GM12878 (cell line): ENCODE measurements around the gene HTR6. TPM values are rescaled to one million over a fixed set of nuclear protein-coding genes. Genes with fewer than 3 reads are reported as not detected.

Experiments
- ATAC-seq: fragments of 200-7000 bp; cut with Tn5 transposase; 3 replicates; pipeline ENCODE4 v1.9.1; 2020; ENCODE audit warnings: mild to moderate bottlenecking, moderate library complexity
- BruUV-seq: library from RNA; stranded (reverse); fragments of 400-500 nt; replicated peaks from 2 replicates; lab custom pipeline; 2021; lab: Mats Ljungman, UMichigan
- CTCF ChIA-PET: fragments of 300-600 bp; sonication (Branson Sonifier 250); formaldehyde crosslinking; extraction: SDS; loops from one replicate; lab custom pipeline; 2021; ENCODE audit warnings: inconsistent platforms; lab: Yijun Ruan, JAX
- POLR2A ChIA-PET: fragments of 350-600 bp; formaldehyde crosslinking; extraction: SDS; loops from one replicate; lab custom pipeline; 2021; ENCODE audit warnings: inconsistent platforms; lab: Charles Lee
- RAD21 ChIA-PET: fragments of 300-600 bp; sonication (Branson Sonifier 250); formaldehyde crosslinking; loops from one replicate; lab custom pipeline; 2023; ENCODE audit warnings: antibody characterized with exemption; ENCODE audit not compliant: unreplicated experiment; lab: Charles Lee
- SMC1A ChIA-PET: fragments of 300-600 bp; sonication (Branson Sonifier 250); formaldehyde crosslinking; loops from one replicate; lab custom pipeline; 2023; ENCODE audit not compliant: unreplicated experiment, uncharacterized antibody; lab: Charles Lee
- DNase-seq: peaks from one replicate; pipeline ENCODE4 v3.0.0-alpha.2; 2011; ENCODE audit warnings: low read depth, low spot score
- FAIRE-seq: peaks from 3 replicates; lab custom pipeline; 2011; peaks lifted over from hg19 to GRCh38; lab: Jason Lieb, UNC
- H2AFZ ChIP-seq: 2 replicates; pipeline ENCODE4 v1.6.0; 2011; ENCODE audit warnings: low read depth, low read length, control low read depth; ENCODE audit not compliant: control insufficient read depth
- H3K27ac ChIP-seq: 2 replicates; pipeline ENCODE4 v1.5.1; 2011; ENCODE audit warnings: control low read depth; ENCODE audit not compliant: control insufficient read depth, insufficient read depth
- H3K27me3 ChIP-seq, 2 experiments: replicated peaks in 1 of 2; 2 replicates each; pipeline versions ENCODE4 v1.6.0 to v1.6.1; 2011; ENCODE audit warnings: low read length in 1 of 2; ENCODE audit not compliant: control insufficient read depth in 2 of 2, insufficient read depth in 2 of 2
- H3K36me3 ChIP-seq, 2 experiments: 2 replicates each; pipeline ENCODE4 v1.5.1; 2011; ENCODE audit warnings: low read length in 1 of 2; ENCODE audit not compliant: control insufficient read depth in 2 of 2, insufficient read depth in 2 of 2
- H3K4me1 ChIP-seq: 2 replicates; pipeline ENCODE4 v1.6.1; 2011; ENCODE audit warnings: mild to moderate bottlenecking, low read length, moderate library complexity, mixed read lengths; ENCODE audit not compliant: control insufficient read depth, insufficient read depth
- H3K4me2 ChIP-seq: 2 replicates; pipeline ENCODE4 v1.6.0; 2011; ENCODE audit warnings: control low read depth; ENCODE audit not compliant: control insufficient read depth, insufficient read depth
- H3K4me3 ChIP-seq: fragments of 200-600 bp; sonication (generic); 2 replicates; pipeline ENCODE4 v1.5.1; 2016
- H3K79me2 ChIP-seq: 2 replicates; pipeline ENCODE4 v1.6.0; 2011; ENCODE audit warnings: low read length; ENCODE audit not compliant: control insufficient read depth, insufficient read depth
- H3K9ac ChIP-seq: 2 replicates; pipeline ENCODE4 v1.8.0; 2011; ENCODE audit warnings: low read length, control low read depth, mixed read lengths; ENCODE audit not compliant: control insufficient read depth, insufficient read depth
- H3K9me3 ChIP-seq: replicated peaks from 3 replicates; pipeline ENCODE4 v1.5.1; 2011; ENCODE audit warnings: mild to moderate bottlenecking, low read length; ENCODE audit not compliant: control insufficient read depth, insufficient read depth
- H4K20me1 ChIP-seq: 2 replicates; pipeline ENCODE4 v1.6.0; 2011; ENCODE audit not compliant: control insufficient read depth, insufficient read depth
- RCOR1 ChIP-seq: conservative IDR thresholded peaks from 2 replicates; pipeline ENCODE4 v1.6.1; 2012; ENCODE audit warnings: low read depth, low read length, improper control_type of control experiment
- SUZ12 ChIP-seq: fragments of 200-600 bp; sonication (generic); IDR thresholded peaks from one replicate; pipeline ENCODE4 v1.6.1; 2018; ENCODE audit warnings: antibody characterized with exemption, mild to moderate bottlenecking; ENCODE audit not compliant: unreplicated experiment
- WGBS: methylation state at CpG from one replicate; pipeline ENCODE4 v1.1.6; 2016; ENCODE audit warnings: low lambda C conversion rate; ENCODE audit not compliant: insufficient replicate concordance, insufficient coverage; ENCODE audit errors: missing lambda C conversion rate; 5-methylcytosine and 5-hydroxymethylcytosine counted together
- in situ Hi-C: fragments of 300-500 bp; cut with MboI; formaldehyde crosslinking; loops from 9 replicates; pipeline ENCODE4 v1.14.3; 2018; ENCODE audit warnings: mixed read lengths
- intact Hi-C: fragments of 100-400 bp; cut with micrococcal nuclease; formaldehyde crosslinking; loops from one replicate; pipeline ENCODE4 v1.14.2; 2022; ENCODE audit not compliant: unreplicated experiment
- polyA plus RNA-seq, 11 experiments: library from polyadenylated mRNA; depleted of rRNA in 4 of 11; unstranded in 6 of 11; stranded (reverse) in 5 of 11; fragments of >200 nt; fragmentation: Nextera tagmentation in 4 of 11; fragmentation: Illumina TruSeq in 1 of 11; extraction: Ambion mirVana in 4 of 11; extraction: Trizol in 1 of 11; gene quantifications; 1 replicate in 1 of 11; 2 replicates in 10 of 11; pipeline versions ENCODE4 v1.2.1 to v1.2.3, GENCODE V29; 2011 to 2016; ENCODE audit warnings: inconsistent platforms in 2 of 11, missing spikeins in 2 of 11, low read depth in 1 of 11
- total RNA-seq, 4 experiments: library from RNA; depleted of rRNA in 3 of 4; stranded (reverse); fragments of >200 nt in 3 of 4; fragmentation: Illumina TruSeq in 1 of 4; extraction: Trizol in 1 of 4; gene quantifications; 2 replicates each; pipeline versions ENCODE4 v1.2.1 to v1.2.3, GENCODE V29; 2013 to 2021
- TF ChIP-seq, protein P1 (sequence below): fragments of 450-650 bp; IDR thresholded peaks from 2 replicates; pipeline ENCODE4 v1.6.1; 2014; ENCODE audit warnings: mild to moderate bottlenecking
- TF ChIP-seq, protein P2 (sequence below): fragments of 450-650 bp; formaldehyde crosslinking; IDR thresholded peaks from 2 replicates; pipeline ENCODE4 v1.4.0; 2020; ENCODE audit warnings: mild to moderate bottlenecking, moderate library complexity

The HTR6 gene
- total and polyA plus RNA-seq, 10 of the 15 experiments (the other 5 are each of a cell fraction or from before 2014, with no cell fraction given), result 0.03 to 5.3 (median 1.7) TPM; not detected in 2

DNA sequence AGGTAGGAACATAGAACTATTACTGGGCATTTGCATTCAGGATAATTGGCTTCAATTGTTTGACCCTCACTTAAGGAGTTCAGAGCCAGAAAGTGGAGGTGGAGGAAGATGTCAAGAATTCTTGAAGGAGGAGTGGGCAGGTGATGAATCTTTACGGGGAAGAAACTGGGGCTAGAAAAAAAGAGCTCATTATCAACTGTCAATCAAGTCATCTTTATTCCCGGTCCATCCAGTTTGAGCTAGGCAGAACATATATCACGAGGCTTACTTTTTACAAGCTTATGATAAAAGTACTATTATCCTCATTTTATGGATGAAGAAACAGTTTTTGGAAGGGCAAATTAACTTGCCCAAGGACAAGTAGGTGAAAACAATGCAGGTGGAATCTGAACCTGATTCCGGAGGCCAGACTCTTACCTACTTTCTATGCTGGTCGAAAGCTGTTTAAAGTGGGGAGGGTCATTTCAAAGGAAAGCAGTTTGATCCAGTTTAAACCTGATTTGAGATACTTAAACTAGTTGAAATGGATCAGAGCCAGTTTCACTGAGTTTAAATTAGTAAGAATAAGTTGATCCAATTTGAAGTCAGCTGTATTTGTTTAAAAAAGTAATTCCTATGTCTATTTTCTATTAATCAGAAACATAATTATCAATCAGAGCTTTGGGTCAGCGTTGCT, 33.8 kb upstream of the HTR6 start (continued):
- TF ChIP-seq, protein P1, sequence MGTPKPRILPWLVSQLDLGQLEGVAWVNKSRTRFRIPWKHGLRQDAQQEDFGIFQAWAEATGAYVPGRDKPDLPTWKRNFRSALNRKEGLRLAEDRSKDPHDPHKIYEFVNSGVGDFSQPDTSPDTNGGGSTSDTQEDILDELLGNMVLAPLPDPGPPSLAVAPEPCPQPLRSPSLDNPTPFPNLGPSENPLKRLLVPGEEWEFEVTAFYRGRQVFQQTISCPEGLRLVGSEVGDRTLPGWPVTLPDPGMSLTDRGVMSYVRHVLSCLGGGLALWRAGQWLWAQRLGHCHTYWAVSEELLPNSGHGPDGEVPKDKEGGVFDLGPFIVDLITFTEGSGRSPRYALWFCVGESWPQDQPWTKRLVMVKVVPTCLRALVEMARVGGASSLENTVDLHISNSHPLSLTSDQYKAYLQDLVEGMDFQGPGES, result no peak
- no peak for TF ChIP-seq RCOR1
- TF ChIP-seq, protein P2, sequence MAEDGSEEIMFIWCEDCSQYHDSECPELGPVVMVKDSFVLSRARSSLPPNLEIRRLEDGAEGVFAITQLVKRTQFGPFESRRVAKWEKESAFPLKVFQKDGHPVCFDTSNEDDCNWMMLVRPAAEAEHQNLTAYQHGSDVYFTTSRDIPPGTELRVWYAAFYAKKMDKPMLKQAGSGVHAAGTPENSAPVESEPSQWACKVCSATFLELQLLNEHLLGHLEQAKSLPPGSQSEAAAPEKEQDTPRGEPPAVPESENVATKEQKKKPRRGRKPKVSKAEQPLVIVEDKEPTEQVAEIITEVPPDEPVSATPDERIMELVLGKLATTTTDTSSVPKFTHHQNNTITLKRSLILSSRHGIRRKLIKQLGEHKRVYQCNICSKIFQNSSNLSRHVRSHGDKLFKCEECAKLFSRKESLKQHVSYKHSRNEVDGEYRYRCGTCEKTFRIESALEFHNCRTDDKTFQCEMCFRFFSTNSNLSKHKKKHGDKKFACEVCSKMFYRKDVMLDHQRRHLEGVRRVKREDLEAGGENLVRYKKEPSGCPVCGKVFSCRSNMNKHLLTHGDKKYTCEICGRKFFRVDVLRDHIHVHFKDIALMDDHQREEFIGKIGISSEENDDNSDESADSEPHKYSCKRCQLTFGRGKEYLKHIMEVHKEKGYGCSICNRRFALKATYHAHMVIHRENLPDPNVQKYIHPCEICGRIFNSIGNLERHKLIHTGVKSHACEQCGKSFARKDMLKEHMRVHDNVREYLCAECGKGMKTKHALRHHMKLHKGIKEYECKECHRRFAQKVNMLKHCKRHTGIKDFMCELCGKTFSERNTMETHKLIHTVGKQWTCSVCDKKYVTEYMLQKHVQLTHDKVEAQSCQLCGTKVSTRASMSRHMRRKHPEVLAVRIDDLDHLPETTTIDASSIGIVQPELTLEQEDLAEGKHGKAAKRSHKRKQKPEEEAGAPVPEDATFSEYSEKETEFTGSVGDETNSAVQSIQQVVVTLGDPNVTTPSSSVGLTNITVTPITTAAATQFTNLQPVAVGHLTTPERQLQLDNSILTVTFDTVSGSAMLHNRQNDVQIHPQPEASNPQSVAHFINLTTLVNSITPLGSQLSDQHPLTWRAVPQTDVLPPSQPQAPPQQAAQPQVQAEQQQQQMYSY (CRISPR knock-in tag), result no peak

GRCh38 chr1:19632211-19632610, 32.5 kb upstream of the HTR6 start:
- Histone ChIP-seq H3K79me2 (no peaks in the 10 kb centered on the region), H3K27me3 (no peaks in the 10 kb centered on the region), H3K4me1 (no peaks in the 10 kb centered on the region), H3K27ac (no peak overlapping the region), H3K4me2 (no peak overlapping the region), H3K9me3 (no peaks in the 10 kb centered on the region), H3K4me3 (no peak overlapping the region), H3K9ac (no peak overlapping the region), H3K36me3 (peaks cover 3% of the 10 kb centered on the region in 2 experiments; a peak in 3 of 4 replicates), H2AFZ (no peak overlapping the region), H4K20me1 (no peaks in the 10 kb centered on the region)
- BruUV-seq, result no TSS peak
- CTCF ChIA-PET, result interaction anchor here (0.6 to 2.1 kb wide), 2 partner anchors 22 to 25 kb away, joined by 3 to 6 read pairs; no protein-coding TSS in a partner anchor
- ATAC-seq (no peak), FAIRE-seq (no peak), DNase-seq (no peak)
- no peak for TF ChIP-seq SUZ12
- POLR2A ChIA-PET, result no interaction called here
- RAD21 ChIA-PET, result no interaction called here
- intact Hi-C loops, result no loop called here
- WGBS, result 48% methylated on average over 2 of the region's 2 CpGs
- SMC1A ChIA-PET, result no interaction called here
- in situ Hi-C loops, result no loop called here
